Left ventricle myocardium superior (tissue), 1 donor: ENCODE data around the gene ZNF280A. TPM values are rescaled to one million over a fixed set of nuclear protein-coding genes. Genes with fewer than 3 reads are reported as not detected.
"Not testable (repeated sequence)": the region's sequence is repeated elsewhere in the genome, so short reads cannot be mapped to it uniquely, and the experiment has no call there.

Source experiments
- ATAC-seq: fragments of 200-7000 bp; cut with Tn5 transposase; one replicate; pipeline ENCODE4 v1.9.1; 2020; ENCODE audit warnings: mild to moderate bottlenecking, moderate library complexity
- DNase-seq: peaks from one replicate; pipeline ENCODE4 v3.0.0-alpha.2; 2020
- intact Hi-C: fragments of 100-400 bp; cut with micrococcal nuclease; formaldehyde crosslinking; loops from one replicate; pipeline ENCODE4 v1.11.0; 2022
- total RNA-seq: library from RNA; stranded (reverse); fragmentation: NEBNext Ultra II Directional; extraction: Animal tissue kit (Norgen Biotek cat#: 25700); gene quantifications from one replicate; pipeline ENCODE4 v1.2.1, GENCODE V29; 2021
- donor health status: DM: no; HTN: yes; CAD: no; lungs with severe emphysema.

Gene ZNF280A
- total RNA-seq, 1 donor from 2014 or later: not detected

DNA sequence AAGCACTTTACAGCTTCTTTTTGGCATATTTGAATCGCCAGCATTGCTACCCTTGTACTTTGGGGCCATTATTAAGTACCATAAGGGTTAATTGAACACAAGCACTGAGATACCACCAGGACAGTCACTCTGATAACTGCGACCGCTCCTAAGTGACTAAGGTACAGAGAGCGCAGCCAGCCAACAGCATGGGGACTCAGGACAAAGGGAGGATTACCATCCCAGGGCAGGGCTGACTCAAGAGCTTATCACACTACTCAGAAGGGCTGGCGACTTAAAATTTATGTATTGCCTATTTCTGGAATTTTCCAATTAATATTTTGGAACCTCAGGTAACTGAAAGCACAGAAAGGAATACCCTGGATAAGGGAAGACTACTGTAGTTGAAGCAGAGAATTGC is 479 bp downstream of the ZNF280A start:
- no peak for DNase-seq
- intact Hi-C loops: no loop called here
- no peak for ATAC-seq

DNA sequence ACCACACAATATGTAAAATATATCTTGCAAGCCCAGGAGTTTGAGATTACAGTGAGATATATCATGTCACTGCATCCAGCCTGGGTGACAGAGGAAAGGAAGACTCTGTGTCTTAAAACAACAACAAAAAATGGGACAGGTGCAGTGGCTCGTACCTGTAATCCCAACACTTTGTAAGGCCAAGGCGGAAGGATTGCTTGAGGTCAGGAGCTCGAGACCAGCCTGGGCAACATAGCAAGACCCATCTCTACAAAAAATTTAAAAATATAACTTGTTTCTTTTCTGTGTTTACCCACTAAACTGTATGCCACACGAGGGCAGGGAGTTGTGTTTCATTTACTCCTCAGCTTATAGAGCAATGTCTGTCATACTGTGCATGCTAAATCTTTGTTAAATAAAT is 3.1 kb downstream of the ZNF280A start:
- DNase-seq: no peak
- intact Hi-C loops: no loop called here
- ATAC-seq: no peak

DNA sequence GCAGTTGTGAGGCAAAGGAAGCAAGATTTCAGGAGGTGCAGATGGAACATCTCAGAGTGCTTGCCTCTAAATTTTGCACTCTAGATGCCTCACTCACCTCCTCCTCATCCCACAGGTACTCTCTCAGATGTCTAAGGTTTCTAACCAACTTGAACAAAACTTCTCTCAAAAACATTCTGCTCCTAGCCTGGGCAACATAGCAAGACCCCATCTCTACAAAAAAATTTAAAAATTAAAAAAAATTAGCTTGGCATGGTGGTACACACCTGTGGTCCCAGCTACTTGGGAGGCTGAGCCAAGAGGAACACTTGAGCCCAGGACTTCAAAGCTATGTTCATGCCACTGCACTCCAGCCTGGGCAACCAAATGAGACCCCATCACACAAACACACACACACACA is 4.2 kb downstream of the ZNF280A start:
- ATAC-seq (no peak), DNase-seq (no peak)
- intact Hi-C loops: no loop called here

DNA sequence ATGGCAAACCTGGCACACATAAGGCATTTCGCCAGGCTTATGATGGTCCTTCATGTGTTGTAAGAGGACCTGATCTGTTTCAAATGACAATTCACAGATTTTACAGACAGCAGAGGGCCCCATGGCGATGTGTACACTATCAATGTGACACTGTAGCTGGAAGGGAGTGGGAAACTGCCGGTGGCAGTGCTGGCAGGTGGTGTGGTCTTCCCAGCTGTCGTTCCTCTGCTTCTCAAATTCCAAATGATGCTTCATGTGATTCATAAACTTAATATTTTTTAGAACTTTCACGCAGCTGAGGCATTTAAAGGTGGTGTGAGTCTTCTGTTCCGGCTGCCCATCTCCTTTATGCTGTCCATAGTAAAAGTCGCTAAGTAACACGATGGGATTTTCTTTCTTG is 5.6 kb downstream of the ZNF280A start:
- ATAC-seq, intact Hi-C loops, DNase-seq: not testable (repeated sequence)

DNA sequence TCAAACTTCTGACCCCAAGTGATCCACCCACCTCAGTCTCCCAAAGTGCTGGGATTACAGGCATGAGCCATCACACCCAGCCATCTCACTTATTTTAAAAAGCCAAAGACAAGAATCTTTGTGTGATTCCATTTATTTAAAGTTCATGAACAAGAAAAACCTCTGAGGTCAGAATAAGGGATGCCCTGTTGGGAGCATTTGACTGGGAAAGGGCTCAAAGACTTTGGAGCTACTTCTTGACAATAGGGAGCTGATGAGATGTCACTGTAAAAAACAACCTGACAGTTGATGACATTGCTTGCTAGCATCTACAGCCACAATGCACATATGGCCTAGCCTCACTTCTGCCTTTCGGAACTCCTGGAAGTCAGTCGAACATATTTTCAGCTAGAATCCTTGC is 6.5 kb downstream of the ZNF280A start:
- DNase-seq (no peak), ATAC-seq (no peak)
- intact Hi-C loops: no loop called here

DNA sequence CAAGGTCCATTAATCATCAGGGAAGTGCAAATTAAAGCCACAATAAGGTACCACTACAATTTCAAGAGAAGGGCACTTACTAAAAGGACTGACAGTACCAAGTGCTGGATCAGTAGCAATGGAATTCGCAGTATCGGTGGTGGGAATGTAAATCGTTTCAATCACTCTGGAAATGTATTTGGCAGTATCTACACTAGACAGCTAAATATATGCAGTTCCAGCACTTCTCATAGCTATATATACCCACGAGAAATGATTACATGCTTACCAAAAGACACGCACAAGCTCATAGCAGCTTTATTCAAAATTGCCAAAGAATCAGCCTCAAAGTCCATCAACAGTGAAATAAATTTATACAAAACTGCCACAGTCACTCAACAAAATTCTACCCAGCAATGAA is 7.1 kb downstream of the ZNF280A start:
- intact Hi-C loops: no loop called here
- DNase-seq: no peak
- no peak for ATAC-seq

DNA sequence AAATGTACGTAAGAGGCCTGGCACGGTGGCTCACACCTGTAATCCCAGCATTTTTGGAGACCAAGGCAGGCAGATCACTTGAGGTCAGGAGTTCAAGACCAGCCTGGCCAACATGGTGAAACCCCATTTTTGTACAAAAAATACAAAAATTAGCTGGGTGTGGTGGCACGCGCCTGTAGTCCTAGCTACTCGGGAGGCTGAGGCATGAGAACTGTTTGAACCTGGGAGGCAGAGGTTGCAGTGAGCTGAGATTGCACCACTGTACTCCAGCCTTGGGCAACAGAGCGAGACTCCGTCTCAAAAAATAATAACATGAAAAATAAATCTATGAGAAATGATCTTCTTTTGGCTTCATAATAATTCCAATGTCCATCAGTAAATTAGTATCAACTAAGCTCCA is 9.2 kb downstream of the ZNF280A start:
- DNase-seq, ATAC-seq, intact Hi-C loops: not testable (repeated sequence)

DNA sequence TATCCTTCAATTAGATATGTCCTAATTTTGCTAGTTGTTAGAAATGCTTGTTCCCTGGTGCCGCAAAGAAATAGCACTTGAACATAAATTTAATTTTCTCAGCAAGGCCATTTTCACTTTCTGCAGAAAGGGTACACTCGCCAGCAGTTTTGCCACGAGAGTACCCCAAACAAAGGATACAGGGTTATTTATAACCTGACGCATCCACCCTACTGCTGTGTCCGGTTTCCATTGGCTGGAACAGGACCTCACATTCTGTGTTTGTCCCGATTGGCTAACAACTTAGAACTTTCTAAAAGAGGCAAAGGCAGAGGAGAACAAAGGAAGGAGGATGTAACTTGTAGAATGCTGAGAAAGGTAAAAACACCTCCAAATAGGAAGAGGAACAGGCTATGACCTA is 10.2 kb downstream of the ZNF280A start:
- DNase-seq, ATAC-seq, intact Hi-C loops: not testable (repeated sequence)

DNA sequence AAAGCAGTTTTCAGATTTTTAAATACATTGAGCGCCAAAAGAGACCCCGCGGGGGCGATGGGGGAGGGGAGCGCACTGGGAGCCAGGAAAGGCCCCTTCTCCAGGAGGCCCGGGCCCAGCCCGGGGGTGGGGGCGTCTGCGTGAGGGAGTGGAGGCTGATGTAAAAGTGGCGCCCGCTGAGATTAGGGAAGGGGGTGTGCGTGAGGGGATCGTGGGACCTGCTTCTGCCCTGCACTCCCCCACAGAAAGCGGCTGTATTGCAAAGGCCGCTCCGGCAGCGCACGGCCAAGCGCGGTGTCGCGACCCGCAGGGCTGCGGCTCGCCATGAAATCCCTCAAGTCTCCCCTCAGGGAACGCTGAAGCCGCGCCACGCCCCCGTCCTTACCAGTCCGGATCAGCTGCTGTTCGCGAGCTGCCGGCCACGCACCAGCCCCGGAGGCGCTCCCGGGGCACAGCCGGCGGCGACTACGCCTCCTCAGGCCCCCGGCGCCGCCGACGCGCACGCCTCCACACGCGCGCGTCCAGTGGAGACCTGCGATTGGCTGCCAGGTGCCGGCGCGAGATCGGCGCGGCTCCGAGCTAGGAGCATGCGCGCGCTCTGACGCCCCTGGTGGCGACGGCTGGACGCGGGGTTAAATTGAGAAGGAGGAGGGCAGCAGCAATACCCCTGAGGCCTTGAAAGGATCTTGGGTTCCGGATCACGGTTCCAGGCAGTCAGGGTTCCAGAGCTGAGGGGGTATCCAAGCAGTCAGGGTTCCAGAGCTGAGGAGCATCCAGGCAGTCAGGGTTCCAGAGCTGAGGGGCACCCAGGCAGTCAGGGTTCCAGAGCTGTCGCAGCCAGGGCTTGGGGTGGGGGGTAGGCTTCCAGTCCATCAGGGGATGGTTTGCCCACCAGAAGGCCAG is 11.5 kb downstream of the ZNF280A start, which contains the start of gene ZNF280B:
Gene ZNF280B, minus strand, starts transcription at position 469 of the 903 bp plus-strand sequence. CDS start 19,344 bp downstream, outside the sequence.
- intact Hi-C loops: no loop called here
- ATAC-seq (peak; percentile 95), DNase-seq (peak; percentile 79)

DNA sequence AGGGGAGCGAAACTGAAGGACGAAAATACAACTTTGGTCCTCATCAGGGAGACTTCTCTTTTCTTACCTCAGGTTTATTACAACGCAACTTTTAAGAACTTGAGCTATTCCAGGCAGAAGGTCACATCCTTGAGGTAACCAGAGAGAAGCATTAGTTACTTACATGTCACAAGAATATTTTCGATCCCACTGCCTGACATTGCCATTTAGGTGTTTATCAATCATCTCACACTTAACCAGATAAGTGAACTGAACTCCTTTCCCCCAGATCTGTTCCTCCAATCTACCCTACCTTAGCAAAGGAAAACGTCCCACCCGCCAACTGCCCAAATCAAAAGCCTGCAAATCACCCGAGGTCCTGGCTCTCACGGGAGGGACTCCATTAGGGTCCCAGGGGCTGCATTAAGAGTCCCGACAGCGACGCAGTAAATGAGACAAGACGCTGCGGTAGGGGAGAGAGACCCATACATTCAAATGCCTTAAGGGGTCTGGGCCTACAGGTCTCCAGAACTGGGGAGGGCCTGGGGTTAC is 12.3 kb downstream of the ZNF280A start:
- intact Hi-C loops: no loop called here
- ATAC-seq (no peak), DNase-seq (no peak)

DNA sequence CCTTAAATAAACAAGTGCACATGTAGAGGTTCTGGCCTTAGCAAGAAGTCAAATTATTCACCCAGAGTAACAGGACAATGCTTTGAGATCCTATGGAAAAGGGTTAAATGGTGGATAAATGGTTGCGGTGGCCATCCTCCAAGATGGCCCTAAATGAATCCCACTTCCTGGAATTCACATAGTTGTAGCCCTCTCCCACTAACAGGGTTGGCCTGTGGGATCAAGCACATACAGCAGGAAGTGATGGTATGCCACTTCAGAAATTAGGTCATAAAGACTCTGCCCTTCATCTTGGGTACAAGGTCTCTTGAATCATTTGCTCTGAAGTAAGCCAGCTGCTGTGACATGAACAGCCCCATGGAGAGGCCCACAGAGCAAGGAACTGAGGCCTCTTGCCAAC is 13.3 kb downstream of the ZNF280A start:
- DNase-seq: no peak

DNA sequence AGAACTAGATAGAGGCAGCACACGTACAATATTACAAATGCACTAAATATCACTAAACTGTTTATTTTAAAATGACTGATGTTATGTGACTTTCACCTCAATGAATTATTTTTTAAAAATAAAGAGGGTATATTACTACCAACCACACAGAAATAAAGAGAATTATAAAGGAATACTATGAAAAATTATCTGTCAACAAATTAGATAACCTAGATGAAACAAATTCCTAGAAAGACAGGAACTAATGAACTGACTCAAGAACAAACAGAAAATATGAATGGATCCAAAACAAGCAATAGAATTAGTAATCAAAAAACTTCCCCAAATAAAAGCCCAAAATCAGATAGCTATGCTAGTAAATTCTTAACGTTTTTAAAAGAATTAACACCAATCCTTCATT is 21.8 kb downstream of the ZNF280A start:
- no peak for ATAC-seq
- intact Hi-C loops: no loop called here

More for the DNA sequence above, 13.3 kb downstream of the ZNF280A start:
- no peak for ATAC-seq
- intact Hi-C loops: no loop called here

DNA sequence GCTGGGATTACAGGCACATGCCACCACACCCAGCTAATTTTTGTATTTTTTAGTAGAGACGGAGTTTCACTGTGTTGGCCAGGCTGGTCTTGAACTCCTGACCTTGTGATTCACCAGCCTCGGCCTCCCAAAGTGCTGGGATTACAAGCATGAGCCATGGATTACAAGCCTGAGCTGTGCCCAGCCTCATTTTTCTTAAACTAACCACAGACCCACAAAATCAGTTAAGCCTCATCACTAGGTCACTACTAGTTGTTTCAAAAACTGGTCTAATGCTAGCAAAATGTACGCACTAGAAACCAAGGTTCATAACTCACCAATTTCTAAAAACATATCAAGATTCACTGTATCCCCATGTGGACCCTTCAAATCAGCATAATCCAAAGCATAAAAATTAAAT is 28.5 kb downstream of the ZNF280A start:
- ATAC-seq, DNase-seq, intact Hi-C loops: not testable (repeated sequence)

More for the DNA sequence above, 21.8 kb downstream of the ZNF280A start:
- DNase-seq: no peak

DNA sequence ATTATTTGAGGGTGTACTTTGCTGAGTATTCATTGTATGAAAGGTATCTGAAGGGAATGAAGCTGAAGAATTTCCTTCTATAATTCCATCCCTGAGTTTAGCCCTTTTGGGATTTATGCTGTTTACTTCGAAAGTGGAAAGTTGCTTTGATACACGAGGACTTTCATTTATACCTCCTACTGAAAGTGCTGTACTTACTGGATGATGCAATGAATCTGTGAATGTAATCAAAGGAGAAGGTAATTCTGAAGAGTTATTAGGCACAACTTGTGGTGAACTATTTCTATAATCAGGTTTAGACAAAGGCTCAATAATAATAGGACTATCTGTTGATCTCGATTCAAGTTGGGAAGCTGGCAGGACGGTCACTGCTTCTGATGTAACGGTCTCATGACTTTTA is 31.3 kb downstream of the ZNF280A start:
- intact Hi-C loops: no loop called here
- DNase-seq (no peak), ATAC-seq (no peak)

DNA sequence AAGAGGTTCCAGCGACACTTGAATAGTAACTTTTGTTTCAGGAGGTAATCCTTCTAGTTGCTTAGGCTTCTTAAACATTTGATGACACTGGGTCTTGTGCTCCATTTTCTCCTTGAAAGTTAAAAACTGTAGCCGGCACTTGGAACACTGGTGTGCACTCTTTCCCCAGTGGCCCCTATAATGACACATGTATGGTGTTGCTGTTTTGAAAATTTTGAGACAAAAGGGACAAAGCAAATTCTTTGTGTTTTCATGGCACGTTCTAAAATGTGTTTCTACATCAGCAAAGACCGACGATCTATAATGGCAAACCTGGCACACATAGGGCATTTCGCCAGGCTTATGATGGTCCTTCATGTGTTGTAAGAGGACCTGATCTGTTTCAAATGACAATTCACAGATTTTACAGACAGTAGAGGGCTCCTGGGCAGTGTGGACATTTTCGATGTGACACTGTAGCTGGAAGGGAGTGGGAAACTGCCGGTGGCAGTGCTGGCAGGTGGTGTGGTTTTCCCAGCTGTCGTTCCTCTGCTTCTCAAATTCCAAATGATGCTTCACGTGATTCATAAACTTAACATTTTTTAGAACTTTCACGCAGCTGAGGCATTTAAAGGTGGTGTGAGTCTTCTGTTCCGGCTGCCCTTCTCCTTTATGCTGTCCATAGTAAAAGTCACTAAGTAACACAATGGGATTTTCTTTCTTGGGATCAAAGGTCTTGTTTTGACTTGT is 32.0 kb downstream of the ZNF280A start:
- no peak for DNase-seq
- ATAC-seq: no peak
- intact Hi-C loops: no loop called here

DNA sequence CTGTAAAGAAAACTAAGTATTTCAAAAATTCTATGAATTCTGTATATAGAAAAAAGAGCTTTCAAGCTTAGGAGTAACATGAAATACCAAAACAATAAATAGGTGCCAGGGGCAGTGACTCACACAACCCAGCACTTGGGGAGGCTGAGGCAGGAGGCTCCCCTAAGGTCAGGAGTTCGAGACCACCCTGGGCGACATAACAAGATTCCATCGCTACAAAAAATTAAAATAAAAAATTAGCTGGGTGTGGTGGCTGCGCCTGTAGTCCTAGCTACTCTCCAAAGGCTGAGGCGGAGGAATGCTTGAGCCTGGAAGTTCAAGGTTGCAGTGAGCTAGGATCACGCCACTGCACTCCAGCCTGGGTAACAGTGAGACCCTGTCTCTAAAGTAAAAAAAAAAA is 33.0 kb downstream of the ZNF280A start:
- DNase-seq (no peak), ATAC-seq (no peak)
- intact Hi-C loops: no loop called here

DNA sequence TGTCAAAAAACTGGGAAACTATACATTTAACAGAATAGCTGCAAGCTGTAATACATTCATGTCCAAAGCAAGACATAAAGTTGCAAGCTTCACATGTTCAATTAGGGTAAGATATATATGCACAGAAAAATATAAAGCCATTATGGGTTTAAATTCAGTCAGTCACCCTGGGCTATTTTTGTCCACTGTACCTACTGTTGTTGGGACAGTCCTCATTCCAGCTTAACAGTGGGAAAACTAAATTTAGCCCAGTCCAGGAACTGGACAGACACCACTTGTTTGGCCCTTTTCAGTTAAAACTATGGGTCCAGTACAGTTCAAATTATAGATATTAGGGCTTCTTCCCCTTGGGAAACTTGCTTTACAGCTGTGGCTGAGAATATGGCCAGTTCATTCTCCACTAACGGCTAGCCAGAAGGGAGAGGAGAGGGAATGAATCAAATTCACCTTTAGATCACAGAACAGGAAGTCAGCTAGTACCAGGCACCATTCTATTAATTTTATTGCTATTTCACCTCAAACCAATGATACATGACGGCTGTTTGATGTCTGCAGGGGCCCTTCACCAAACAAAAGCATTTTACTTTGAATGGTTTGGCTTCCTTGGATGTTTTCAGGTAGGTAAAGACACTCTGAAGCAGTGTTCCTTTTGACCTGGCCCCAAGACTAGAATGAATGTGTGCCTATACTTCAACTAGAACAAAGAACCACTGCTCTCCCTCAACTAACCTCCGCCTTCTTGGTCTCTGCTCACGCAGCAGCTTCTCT is 33.8 kb downstream of the ZNF280A start:
- intact Hi-C loops: no loop called here
- no peak for DNase-seq
- peak; percentile 80 for ATAC-seq

DNA sequence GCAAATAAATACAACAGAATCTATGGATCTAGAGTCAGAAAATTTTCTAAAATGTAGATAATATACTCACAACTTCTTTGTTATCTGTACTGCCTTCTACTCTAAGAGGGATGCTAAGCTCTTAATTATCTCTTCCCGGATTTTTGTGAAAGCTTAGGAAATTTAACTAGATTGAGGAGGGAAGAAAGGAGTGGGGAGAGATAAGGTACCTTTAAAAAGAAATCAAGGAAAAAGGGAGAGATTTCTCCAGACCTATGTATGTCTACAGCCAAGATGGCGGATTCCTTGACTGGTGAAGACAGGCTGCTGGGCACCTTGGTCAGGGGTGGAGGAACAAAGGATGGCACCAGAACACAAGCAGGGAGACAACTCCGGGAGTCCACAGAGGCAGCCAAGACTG is 34.5 kb downstream of the ZNF280A start:
- intact Hi-C loops: no loop called here
- no peak for DNase-seq
- ATAC-seq: no peak

DNA sequence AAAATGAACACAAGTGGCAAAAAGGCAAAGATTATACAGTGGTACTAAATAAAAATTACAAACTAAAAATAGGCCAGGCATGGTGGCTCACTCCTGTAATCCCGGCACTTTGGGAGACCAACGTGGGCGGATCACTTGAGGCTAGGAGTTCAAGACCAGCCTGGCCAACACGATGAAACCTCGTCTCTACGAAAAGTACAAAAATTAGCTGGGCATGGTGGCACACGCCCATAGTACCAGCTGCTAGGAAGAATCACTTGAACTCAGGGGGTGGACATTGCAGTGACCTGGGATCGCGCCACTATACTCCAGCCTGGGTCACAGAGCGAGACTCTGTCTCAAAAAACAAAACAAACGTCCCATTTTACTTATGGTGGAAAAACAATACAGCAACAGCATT is 36.0 kb downstream of the ZNF280A start:
- ATAC-seq: no peak
- no peak for DNase-seq
- intact Hi-C loops: no loop called here
